GM18858 (cell line): ENCODE measurements around the gene TRIM27.
"Not testable (repeated sequence)": the region's sequence is repeated elsewhere in the genome, so short reads cannot be mapped to it uniquely, and the experiment has no call there.

Experiments
- ATAC-seq: cut with Tn5 transposase; IDR thresholded peaks from one replicate; pipeline ENCODE4 v1.9.1; 2021; ENCODE audit not compliant: unreplicated experiment

TRIM27 gene

GRCh38 chr6:28923318-28924102 is at the start of gene TRIM27:
TRIM27 (minus strand) TSS chr6:28923985; CDS start chr6:28923632, 353 bp downstream.
- peak; percentile 74 for ATAC-seq

- not testable (repeated sequence) for ATAC-seq
These were observed 46.3 kb upstream of the TRIM27 start for GRCh38 chr6:28970056-28970455.

GRCh38 chr6:28969129-28969528 is 45.3 kb upstream of the TRIM27 start:
- no peak for ATAC-seq

- no peak for ATAC-seq
These were observed 44.7 kb upstream of the TRIM27 start for GRCh38 chr6:28968476-28968875.

GRCh38 chr6:28965706-28966105 is 41.9 kb upstream of the TRIM27 start:
- no peak for ATAC-seq

- ATAC-seq: no peak
These were observed 37.2 kb upstream of the TRIM27 start for GRCh38 chr6:28960846-28961500.

- ATAC-seq: not testable (repeated sequence)
These were observed 34.9 kb upstream of the TRIM27 start for GRCh38 chr6:28958561-28959243.

- ATAC-seq: not testable (repeated sequence)
These were observed 34.1 kb upstream of the TRIM27 start for GRCh38 chr6:28957795-28958314.

GRCh38 chr6:28956331-28956730 is 32.5 kb upstream of the TRIM27 start:
- ATAC-seq: no peak

- no peak for ATAC-seq
These were observed 29.9 kb upstream of the TRIM27 start for GRCh38 chr6:28953585-28954258.

- no peak for ATAC-seq
These were observed 29.3 kb upstream of the TRIM27 start for GRCh38 chr6:28953039-28953584.

- ATAC-seq: not testable (repeated sequence)
These were observed 25.9 kb upstream of the TRIM27 start for GRCh38 chr6:28949656-28950195.

GRCh38 chr6:28948782-28949486 is 25.1 kb upstream of the TRIM27 start:
- ATAC-seq: no peak

GRCh38 chr6:28947831-28948270 is 24.1 kb upstream of the TRIM27 start:
- no peak for ATAC-seq

GRCh38 chr6:28947067-28947765 is 23.4 kb upstream of the TRIM27 start:
- ATAC-seq: no peak

- ATAC-seq: no peak
These were observed 21.6 kb upstream of the TRIM27 start for GRCh38 chr6:28945349-28945748.

- no peak for ATAC-seq
These were observed 20.7 kb upstream of the TRIM27 start for GRCh38 chr6:28944412-28944865.

- no peak for ATAC-seq
These were observed 20.0 kb upstream of the TRIM27 start for GRCh38 chr6:28943557-28944411.
